ENCODE results near the gene PRF1.

DNA sequence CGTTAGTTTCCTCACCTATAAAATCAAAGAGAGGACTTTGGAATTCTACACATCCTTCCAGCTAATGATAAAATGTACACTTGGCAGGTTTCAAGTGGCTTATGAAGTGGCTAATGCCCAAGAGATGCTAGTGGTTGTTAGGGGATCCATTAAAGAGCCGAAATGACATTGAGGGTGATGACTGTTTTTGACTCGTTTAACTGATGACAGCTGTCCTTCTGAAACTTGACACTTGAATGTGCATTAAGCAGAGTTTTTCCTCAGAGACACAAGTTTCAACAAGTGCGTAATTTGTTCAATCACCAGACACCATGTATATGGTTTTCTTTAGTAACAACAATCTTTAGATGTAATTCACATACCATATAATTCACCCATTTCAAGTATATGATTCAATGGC is 1.6 kb upstream of the PRF1 start:
- TF ChIP-seq POLR2A (IDR thresholded peaks at IDR 0.05) (no peak), EP300 (IDR thresholded peaks at IDR 0.05) (no peak)
